NCI-H2196 treated with DMSO at 0.1 percent for 48 hours (cell line): Measurements from ENCODE around the gene MTLN.
"Not testable (repeated sequence)": the region's sequence is repeated elsewhere in the genome, so short reads cannot be mapped to it uniquely, and the experiment has no call there.

Experiments
- DNase-seq: peaks from one replicate; lab custom pipeline; 2025; ENCODE audit not compliant: unreplicated experiment; lab: John Stamatoyannopoulos, UW

The MTLN gene

DNA sequence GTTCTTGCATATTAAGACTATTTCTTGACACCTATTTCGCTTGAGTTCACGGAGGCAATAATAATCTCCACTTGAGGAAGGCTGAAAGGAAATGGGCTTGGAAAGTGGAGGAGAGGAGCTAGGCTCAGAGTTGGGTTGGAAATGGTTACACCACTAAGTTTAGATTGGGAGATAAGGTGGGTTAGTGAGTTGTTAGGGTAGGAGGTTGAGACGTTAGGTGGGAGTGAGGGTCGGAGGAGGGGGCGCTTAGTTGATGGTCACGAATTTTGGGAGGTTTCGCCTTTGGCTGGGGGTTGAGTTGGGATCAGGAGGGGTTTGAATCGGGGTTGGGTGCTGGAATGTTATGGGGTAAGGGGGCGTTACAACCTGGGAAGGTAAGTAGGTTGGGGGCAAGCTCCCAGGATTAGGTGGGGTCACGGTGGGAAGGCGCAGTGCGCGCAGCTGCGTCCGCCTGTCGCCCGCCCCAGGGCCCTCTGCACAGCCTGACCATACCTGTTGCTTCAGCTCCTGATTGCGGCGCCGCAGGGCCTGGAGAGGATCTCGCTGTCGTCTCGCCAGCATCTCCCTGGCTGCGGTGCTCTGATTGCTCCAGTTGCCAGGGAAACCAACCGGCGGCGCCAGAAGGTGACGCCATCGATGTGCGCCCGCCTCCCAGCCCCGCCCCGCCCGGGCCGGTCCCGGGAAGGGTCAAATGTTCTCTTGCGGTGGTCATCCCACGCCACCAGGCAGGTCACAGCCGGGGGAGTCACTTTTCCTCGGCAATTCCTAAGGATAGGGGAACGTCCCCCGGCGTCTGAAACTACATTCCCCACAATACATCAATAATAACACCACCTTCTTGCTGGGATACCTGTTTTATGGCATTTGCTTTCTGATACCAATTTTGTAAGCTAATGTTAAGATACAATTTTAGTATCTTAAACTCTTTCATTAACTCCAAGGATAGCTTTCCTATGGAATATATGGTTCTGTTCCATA, 7.7 kb downstream of the MTLN start, which contains the start of gene NPHP1:
Gene NPHP1 (minus strand): TSS at position 606 of the 978 bp plus-strand sequence. CDS start 45 bp downstream, at position 561.
- peak; percentile 83 for DNase-seq

DNA sequence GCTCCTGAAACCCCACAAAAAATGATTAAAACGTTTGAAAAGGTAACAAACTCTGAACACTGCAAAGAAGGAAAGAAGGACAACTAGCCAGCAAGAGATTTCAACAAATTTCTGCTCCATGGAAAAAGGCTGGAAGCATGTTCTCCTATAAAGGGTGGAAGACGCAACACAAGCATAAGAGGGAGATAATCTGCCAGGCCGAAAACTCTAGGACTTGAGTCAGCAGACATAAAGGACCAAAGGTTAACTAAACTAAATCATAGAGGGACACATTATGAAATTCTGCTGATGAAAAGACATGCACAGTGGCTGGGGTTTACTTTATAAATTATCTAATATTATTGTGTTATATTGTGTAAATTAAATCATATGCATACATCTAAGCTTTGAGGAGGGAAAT, 14.3 kb downstream of the MTLN start:
- no peak for DNase-seq

DNA sequence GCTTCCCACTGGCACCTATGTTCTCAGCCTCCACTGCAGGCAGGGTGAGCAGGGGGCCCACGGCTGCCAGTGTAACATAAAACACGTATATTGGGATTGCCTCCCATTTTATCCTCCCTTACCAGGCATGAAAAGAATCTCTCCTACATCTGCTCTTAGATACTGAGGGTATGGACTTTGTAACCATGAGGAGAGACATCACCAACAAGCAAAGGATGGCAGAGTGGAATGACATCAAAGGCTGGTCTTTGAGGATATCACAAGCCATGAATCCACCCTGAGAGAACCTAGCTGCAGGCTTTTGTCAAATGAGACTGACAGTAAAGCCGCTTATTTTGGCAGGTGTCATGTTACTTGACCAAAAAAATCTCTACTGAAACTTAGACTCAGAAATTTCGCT, 14.9 kb downstream of the MTLN start:
- no peak for DNase-seq

DNA sequence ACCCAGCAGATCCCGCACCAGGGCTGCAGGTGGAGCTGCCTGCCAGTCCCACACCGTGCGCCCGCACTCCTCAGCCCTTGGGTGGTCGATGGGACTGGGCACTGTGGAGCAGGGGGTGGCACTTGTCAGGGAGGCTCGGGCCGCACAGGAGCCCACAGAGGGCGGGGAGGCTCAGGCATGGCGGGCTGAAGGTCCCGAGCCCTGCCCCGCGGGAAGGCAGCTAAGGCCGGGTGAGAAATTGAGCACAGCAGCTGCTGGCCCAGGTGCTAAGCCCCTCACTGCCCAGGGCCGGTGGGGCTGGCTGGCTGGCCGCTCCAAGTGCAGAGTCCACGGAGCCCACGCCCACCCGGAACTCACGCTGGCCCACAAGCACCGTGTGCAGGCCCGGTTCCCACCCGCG, 22.2 kb downstream of the MTLN start:
- not testable (repeated sequence) for DNase-seq

DNA sequence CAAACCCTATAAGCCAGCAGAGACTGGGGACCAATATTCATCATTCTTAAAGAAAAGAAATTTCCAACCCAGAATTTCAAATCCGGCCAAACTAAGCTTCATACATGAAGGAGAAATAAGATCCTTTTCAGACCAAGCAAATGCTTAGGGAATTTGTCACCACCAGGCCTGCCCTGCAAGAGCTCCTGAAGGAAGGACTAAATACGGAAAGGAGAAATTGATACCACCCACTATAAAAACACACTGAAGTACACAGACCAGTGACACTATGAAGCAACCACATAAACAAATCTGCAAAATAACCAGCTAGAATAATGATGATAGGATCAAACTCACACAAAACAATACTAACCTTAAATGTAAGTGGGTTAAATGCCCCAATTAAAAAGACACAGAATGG, 29.9 kb downstream of the MTLN start:
- DNase-seq, result no peak

DNA sequence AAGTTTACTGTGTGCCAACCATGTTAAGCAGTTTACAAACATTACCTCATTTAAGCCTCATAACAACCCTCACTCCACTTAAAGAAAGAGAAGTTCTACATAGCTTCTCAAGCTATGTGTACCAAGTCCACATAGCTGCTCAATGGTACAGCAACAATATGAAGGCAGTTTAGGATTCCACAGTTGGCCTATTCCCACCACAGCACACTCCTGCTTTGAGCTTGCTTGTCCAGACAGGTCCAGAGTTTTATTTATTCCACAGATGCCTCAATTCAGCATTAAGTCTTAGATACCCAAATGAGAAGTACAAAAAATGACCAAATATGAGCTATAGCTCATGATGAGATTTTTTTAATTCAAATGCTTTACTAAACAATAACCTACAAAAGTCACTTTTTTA, 32.3 kb downstream of the MTLN start:
- DNase-seq, result no peak

DNA sequence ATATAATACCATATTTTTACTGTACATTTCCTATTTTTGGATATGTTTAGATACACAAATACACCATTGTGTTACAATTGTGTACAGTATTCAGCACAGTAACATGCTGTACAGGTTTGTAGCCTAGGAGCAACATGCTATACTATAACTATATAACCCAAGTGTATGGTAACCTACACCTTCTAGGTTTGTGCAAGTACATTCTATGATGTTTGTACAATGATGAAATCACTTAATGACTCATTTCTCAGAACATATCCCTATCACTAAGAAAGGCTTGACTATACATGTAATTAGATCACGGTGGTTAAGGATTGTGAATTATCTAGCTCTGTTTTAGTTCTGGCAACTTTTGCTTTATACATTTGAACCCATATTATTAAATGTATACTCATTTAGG, 38.8 kb downstream of the MTLN start:
- DNase-seq, result no peak

DNA sequence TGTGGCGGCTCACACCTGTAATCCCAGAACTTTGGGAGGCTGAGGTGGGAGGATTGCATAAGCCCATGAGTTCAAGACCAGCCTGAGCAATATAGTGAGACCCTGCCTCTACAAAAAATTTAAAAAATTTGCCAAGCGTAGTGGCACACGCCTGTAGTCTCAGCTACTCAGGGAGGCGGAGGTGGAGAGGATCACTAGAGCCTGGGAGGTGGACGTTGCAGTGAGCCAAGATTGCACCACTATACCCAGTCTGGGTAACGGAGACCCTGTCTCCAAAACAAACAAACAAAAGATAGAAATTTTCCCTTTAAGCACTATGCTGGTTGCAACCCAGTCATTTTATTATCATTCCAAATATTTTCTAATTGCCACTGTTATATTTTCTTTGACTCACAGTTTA, 39.8 kb downstream of the MTLN start:
- no peak for DNase-seq

DNA sequence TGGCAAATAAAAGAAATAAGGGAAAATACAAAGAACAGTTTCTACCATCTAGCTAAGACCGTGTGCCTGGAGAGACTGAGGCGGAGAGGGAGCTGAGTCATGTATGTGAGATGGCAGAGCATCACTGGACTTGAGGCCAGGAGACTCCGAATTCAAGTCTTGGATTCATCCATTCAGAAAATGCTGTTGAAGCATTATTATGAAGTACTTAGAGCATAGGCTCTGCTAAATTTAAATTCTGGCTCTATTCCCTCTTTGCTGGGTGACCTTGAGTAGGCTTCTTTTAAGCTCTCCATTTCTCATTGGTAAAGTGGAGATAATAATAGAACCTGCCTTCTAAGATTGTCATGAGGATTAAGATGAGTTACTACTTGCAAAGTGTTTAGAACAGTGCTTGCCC, 42.2 kb downstream of the MTLN start:
- DNase-seq, result no peak

DNA sequence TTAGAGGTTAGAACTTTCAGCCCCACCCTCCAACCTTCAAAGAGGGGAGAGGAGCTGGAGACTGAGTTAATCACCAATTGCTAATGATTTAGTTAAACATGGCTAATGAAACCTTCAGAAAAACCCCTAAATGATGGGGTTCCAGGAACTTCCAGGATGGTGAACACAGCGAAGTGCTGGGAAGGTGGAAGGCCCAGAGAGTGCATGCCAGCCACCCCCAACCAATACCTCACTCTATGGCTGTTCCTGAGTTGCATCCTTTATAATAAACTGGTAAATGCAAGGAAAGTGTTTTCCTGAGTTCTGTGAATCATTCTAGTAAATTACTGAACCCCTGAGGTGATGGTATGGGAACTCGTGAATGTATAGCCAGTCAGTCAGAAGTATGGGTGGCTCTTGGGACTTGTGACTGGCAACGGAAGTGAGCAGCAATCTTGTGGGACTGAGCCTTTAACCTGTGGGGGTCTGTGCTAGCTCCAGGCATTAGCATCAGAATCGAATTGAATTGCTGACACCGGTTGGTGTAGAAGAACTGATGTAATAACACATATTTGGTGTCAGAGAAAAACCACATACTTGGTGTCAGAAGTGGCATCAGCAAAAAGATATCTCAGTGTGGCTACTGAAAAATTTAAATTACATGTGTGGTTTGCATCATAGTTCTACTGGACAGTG, 44.9 kb downstream of the MTLN start:
- no peak for DNase-seq

DNA sequence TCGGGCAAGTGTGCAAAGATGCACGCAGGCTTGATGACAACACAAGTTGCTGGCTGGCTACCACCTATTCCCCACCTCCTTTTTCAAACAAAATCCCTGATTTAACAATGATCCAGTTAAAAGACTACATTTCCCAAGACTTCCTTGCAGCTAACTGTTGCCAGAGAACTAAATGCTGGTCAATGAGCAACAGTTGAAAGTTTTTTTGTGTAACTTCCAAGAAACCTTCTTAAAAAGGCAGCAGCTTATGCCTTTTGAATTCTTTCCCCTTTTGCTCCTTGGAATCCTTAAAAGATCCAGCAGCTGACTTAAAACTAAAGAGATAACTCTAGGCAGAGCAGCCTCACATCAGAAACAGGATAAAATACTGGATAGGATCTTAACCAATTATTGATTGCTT, 46.1 kb downstream of the MTLN start:
- no peak for DNase-seq
